DOHH2 (cell line): ENCODE measurements around the gene ISL1.

ENCODE experiments used
- CTCF ChIP-seq: fragments of 200-600 bp; sonication (generic); IDR thresholded peaks from one replicate; pipeline ENCODE4 v1.5.1; 2014; ENCODE audit warnings: antibody characterized with exemption, mild to moderate bottlenecking, low read depth, low read length; ENCODE audit not compliant: poor library complexity, severe bottlenecking
- EZH2phosphoT487 ChIP-seq: fragments of 200-600 bp; sonication (generic); IDR thresholded peaks from 2 replicates; pipeline ENCODE4 v1.6.1; 2017; ENCODE audit warnings: borderline replicate concordance, mild to moderate bottlenecking, antibody characterized with exemption, low read length, moderate library complexity, mixed read lengths

DNA sequence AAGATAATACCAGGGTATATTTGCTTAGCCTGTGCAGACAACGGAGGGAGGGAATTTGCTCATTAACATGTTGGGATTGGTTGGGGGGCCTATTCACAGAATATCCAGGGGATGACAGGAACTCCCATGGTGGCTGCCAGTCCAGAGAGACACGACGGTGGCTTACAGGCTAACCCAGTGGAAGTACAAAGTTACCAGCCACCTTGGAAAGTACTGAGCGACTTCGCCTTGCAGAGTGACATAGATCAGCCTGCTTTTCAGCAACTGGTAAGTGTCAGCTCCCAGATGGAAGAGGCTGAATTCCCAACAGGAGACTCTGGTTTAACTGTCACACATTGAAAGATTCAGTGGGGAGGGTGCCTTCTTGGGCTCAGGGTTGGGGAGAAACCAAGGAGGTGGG, 7.9 kb downstream of the ISL1 start:
- no peak for TF ChIP-seq CTCF
- no peak for TF ChIP-seq EZH2phosphoT487
